OCI-LY1 (cell line): ENCODE measurements around the gene TRIOBP.

Experiments used
- H2AFZ ChIP-seq: fragments of 200-600 bp; sonication (generic), shearing (Covaris generic); 2 replicates; pipeline ENCODE4 v1.6.0; 2014; ENCODE audit warnings: antibody characterized with exemption, mild to moderate bottlenecking, low read length
- H3F3A ChIP-seq: fragments of 200-600 bp; sonication (generic), shearing (Covaris generic); 2 replicates; pipeline ENCODE4 v1.6.0; 2014; ENCODE audit warnings: mild to moderate bottlenecking, antibody characterized with exemption, low read length, moderate library complexity; ENCODE audit not compliant: insufficient read depth
- H3K27ac ChIP-seq: fragments of 200-600 bp; sonication (generic); 2 replicates; pipeline ENCODE4 v1.5.1; 2014; ENCODE audit warnings: low read length, mixed run types, mild to moderate bottlenecking, low read depth; ENCODE audit not compliant: poor library complexity, severe bottlenecking
- H3K27me3 ChIP-seq: fragments of 200-600 bp; sonication (generic); 2 replicates; pipeline ENCODE4 v1.6.0; 2014; ENCODE audit warnings: antibody characterized with exemption, mild to moderate bottlenecking, low read length, moderate library complexity; ENCODE audit not compliant: insufficient read depth
- H3K36me3 ChIP-seq: fragments of 200-600 bp; sonication (generic); 2 replicates; pipeline ENCODE4 v1.6.1; 2014; ENCODE audit warnings: mild to moderate bottlenecking, antibody characterized with exemption, low read length, moderate library complexity, mixed read lengths; ENCODE audit not compliant: insufficient read depth
- H3K4me1 ChIP-seq: fragments of 200-600 bp; sonication (generic); 2 replicates; pipeline ENCODE4 v1.5.1; 2014; ENCODE audit warnings: mild to moderate bottlenecking, low read length, moderate library complexity; ENCODE audit not compliant: insufficient read depth, severe bottlenecking
- H3K4me2 ChIP-seq: fragments of 200-600 bp; sonication (generic), shearing (Covaris generic); 2 replicates; pipeline ENCODE4 v1.6.1; 2014; ENCODE audit warnings: low read length
- H3K4me3 ChIP-seq: fragments of 200-600 bp; sonication (generic); 2 replicates; pipeline ENCODE4 v1.5.1; 2014; ENCODE audit warnings: low read length, low read depth, mild to moderate bottlenecking, mixed read lengths; ENCODE audit not compliant: poor library complexity, severe bottlenecking
- H3K79me2 ChIP-seq: fragments of 200-600 bp; shearing (Covaris generic); 2 replicates; pipeline ENCODE4 v1.6.1; 2016; ENCODE audit warnings: mixed run types, low read length, mixed read lengths; ENCODE audit not compliant: insufficient read depth
- H3K9ac ChIP-seq: fragments of 200-600 bp; sonication (generic), shearing (Covaris generic); 2 replicates; pipeline ENCODE4 v1.6.1; 2014; ENCODE audit warnings: mild to moderate bottlenecking, low read length, mixed read lengths
- H3K9me2 ChIP-seq: fragments of 200-600 bp; sonication (generic), shearing (Covaris generic); 2 replicates; pipeline ENCODE4 v1.6.1; 2014; ENCODE audit warnings: low read depth, mild to moderate bottlenecking, low read length, mixed read lengths
- H3K9me3 ChIP-seq: fragments of 200-600 bp; shearing (Covaris generic); 2 replicates; pipeline ENCODE4 v1.6.1; 2014; ENCODE audit warnings: low read length, mixed read lengths
- H4K20me1 ChIP-seq: fragments of 200-600 bp; sonication (generic), shearing (Covaris generic); 2 replicates; pipeline ENCODE4 v1.6.0; 2016; ENCODE audit warnings: mild to moderate bottlenecking, low read length; ENCODE audit not compliant: insufficient read depth
- CTCF ChIP-seq: fragments of 200-600 bp; sonication (generic), shearing (Covaris generic); IDR thresholded peaks from 2 replicates; pipeline ENCODE4 v1.5.1; 2017; ENCODE audit warnings: mild to moderate bottlenecking, antibody characterized with exemption, low read length, moderate library complexity, mixed read lengths
- EZH2 ChIP-seq: fragments of 200-600 bp; sonication (generic), shearing (Covaris generic); IDR thresholded peaks from 2 replicates; pipeline ENCODE4 v1.8.0; 2017; ENCODE audit warnings: borderline replicate concordance, mixed run types, mild to moderate bottlenecking, antibody characterized with exemption, low read length, moderate library complexity, mixed read lengths

The TRIOBP gene

GRCh38 chr22:37801946-37802309, 105.1 kb downstream of the TRIOBP start:
- H3K4me2 ChIP-seq = peak overlapping the region; percentile 97
- H3K36me3 ChIP-seq = no peaks in the 10 kb centered on the region; the same call in 1 of the 2 replicates
- no peaks in the 10 kb centered on the region; the same call in 1 of the 2 replicates for H3F3A ChIP-seq
- peaks cover 66% of the 10 kb centered on the region for H3K4me1 ChIP-seq
- no peak overlapping the region for H3K27ac ChIP-seq
- H3K9ac ChIP-seq = peak overlapping the region; percentile 62
- peak overlapping the region; percentile 62 for H3K4me3 ChIP-seq
- TF ChIP-seq CTCF (no peak), EZH2 (no peak)
- H2AFZ ChIP-seq = no peak overlapping the region
- no peaks in the 10 kb centered on the region for H4K20me1 ChIP-seq
- H3K79me2 ChIP-seq = no peaks in the 10 kb centered on the region
- H3K27me3 ChIP-seq = peaks cover 10% of the 10 kb centered on the region; the same call in 1 of the 2 replicates
- no peaks in the 10 kb centered on the region for H3K9me3 ChIP-seq
- H3K9me2 ChIP-seq = no peaks in the 10 kb centered on the region

- H4K20me1 ChIP-seq = no peaks in the 10 kb centered on the region
- no peak overlapping the region for H3K27ac ChIP-seq
- peak overlapping the region; percentile 62 for H3K9ac ChIP-seq
- TF ChIP-seq CTCF (no peak), EZH2 (no peak)
- H3F3A ChIP-seq = no peaks in the 10 kb centered on the region; the same call in 1 of the 2 replicates
- H3K36me3 ChIP-seq = no peaks in the 10 kb centered on the region; the same call in 1 of the 2 replicates
- H3K9me2 ChIP-seq = no peaks in the 10 kb centered on the region
- no peaks in the 10 kb centered on the region for H3K9me3 ChIP-seq
- H3K4me3 ChIP-seq = peak overlapping the region; percentile 62
- no peaks in the 10 kb centered on the region for H3K79me2 ChIP-seq
- no peak overlapping the region for H2AFZ ChIP-seq
- peak overlapping the region; percentile 97 for H3K4me2 ChIP-seq
- H3K4me1 ChIP-seq = peaks cover 71% of the 10 kb centered on the region
- H3K27me3 ChIP-seq = peaks cover 10% of the 10 kb centered on the region; the same call in 1 of the 2 replicates
Observed at GRCh38 chr22:37802310-37803194, 105.7 kb downstream of the TRIOBP start.

GRCh38 chr22:37803195-37803638, 106.4 kb downstream of the TRIOBP start:
- H3K4me3 ChIP-seq = peak overlapping the region; percentile 62
- H3K9me3 ChIP-seq = no peaks in the 10 kb centered on the region
- no peaks in the 10 kb centered on the region; the same call in 1 of the 2 replicates for H3K36me3 ChIP-seq
- no peak overlapping the region for H2AFZ ChIP-seq
- peaks cover 10% of the 10 kb centered on the region; the same call in 1 of the 2 replicates for H3K27me3 ChIP-seq
- H3K27ac ChIP-seq = no peak overlapping the region
- no peak for TF ChIP-seq EZH2
- no peak for TF ChIP-seq CTCF
- H3F3A ChIP-seq = no peaks in the 10 kb centered on the region; the same call in 1 of the 2 replicates
- H3K4me1 ChIP-seq = peaks cover 67% of the 10 kb centered on the region
- H3K9me2 ChIP-seq = no peaks in the 10 kb centered on the region
- H4K20me1 ChIP-seq = no peaks in the 10 kb centered on the region
- peak overlapping the region; percentile 62; the same call in 1 of the 2 replicates for H3K9ac ChIP-seq
- H3K79me2 ChIP-seq = no peaks in the 10 kb centered on the region
- peak overlapping the region; percentile 97 for H3K4me2 ChIP-seq
